Stimulated activated CD4-positive, alpha-beta T cell treated with anti-CD3 and anti-CD28 coated beads, Interleukin-2, amount 100 ng/mL, for 48 hours (primary cell): ENCODE results near the gene NCAN.
"Not testable (repeated sequence)": the region's sequence is repeated elsewhere in the genome, so short reads cannot be mapped to it uniquely, and the experiment has no call there.

ENCODE experiments used
- DNase-seq, 2 donors: peaks; one replicate each; pipeline ENCODE4 v3.0.0-alpha.2; 2020

The NCAN gene

DNA sequence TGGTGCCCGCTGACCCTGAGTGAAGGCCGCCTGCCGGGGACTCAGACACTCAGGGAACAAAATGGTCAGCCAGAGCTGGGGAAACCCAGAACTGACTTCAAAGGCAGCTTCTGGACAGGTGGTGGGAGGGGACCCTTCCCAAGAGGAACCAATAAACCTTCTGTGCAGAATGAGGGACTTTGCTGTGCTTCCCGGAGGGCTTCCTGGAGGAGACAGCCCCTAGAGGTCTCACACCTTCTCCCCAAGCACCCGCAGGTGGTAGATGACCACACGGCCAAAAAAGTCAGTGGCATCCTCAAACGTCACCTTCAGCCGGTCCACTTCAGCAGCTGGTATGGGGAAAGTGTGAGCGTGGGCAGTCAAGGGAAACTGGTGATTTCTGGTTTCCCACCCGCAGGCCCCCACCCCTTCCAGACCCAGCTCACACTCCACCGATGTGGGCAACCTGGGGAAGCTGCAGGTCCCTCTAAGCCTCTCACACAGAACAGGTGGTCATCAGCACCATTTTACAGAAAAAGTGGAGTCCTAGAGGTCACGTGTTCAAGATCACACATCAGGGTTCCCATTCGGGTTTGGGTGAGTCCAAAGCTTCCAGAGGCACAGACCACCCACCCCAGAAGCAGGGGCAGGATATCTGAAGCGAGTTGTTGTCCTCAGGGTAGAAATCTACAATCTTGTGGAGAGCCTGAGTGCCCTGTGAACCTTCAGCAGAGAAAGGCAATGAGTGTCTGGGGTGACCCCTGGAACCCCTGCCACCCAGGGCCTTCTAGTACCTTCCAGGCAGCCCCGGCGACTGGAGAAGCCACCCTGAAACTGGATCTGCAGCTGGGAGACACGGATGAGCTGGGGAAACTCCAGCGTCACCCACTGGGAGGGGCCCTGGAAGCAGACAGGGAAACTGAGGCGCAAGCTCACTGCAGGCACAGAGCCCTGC is 9.8 kb upstream of the NCAN start:
- no peak for DNase-seq

DNA sequence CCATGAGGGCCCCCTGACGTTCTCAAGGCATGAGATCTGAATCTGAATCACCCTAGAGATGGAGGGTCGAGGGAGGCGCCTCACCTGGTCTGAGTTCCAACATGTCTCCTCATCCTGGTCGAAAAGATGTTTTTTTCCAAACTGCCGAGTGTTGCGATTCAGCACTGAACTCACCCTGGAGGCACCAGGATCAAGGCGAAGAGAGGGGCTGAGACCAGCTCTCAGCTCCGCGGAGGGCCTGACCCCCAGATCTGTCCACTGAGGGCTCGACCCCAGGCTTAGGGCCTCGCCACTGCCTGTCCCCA is 9.1 kb upstream of the NCAN start:
- DNase-seq = no peak

DNA sequence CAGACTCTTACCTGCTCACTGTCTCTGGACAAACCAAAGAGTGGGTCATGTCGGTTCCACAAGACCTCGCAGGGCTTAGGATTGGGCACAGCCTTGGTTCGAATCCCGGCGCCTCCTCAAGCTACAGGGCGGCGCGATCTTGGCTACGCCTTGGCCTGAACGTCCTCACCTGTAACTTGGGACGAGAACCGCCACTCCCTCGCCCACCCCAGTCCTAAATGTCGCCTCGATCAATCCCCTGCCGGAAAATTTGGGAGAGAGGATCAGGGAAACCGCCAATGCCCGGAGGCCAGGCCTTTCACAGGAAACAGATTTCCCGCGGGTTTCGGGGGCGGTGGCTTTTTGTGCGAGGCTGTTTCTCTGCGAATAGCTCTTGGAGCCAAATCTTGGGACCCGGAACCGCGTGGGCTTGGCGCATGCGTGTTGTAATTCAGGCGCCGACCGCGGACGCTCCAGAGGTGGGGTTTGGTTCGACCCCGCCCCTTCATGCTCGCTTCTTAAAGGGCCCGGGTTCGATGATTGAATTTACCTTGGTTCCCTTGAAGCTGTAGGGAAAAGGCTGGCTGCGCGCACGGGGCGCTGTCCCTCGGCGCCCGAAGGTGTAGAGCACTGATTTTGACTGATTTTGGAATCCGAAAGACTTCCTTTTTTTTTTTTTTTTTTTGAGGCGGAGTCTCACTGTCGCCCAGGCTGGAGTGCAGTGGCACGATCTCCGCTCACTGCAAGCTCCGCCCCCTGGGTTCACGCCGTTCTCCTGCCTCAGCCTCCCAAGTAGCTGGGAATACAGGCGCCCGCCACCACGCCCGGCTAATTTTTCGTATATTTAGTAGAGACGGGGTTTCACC is 8.5 kb upstream of the NCAN start, which contains the start of gene NR2C2AP:
Gene NR2C2AP, minus strand, starts transcription at position 403 of the 845 bp plus-strand sequence. Its CDS starts 354 bp downstream, at position 49.
- peak; percentile 92 to 96 for DNase-seq

DNA sequence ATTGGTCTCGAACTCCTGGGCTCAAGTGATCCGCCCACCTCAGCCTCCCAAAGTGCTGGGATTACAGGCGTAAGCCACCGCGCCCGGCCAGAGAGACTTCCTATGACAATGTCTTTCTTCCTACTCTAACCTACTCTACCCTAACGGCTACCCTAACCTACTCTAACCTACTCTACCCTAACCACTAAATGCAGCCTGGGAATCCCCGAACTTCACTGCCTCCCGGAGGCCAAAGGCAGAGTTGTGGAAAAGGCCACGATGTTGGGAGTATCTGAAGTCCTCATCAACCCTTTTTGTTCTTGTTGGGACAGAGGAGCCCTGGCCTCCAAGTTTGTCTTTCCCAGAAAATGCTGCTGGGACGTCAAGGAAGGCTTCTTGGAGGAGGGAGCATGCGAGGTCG is 7.6 kb upstream of the NCAN start:
- no peak for DNase-seq

DNA sequence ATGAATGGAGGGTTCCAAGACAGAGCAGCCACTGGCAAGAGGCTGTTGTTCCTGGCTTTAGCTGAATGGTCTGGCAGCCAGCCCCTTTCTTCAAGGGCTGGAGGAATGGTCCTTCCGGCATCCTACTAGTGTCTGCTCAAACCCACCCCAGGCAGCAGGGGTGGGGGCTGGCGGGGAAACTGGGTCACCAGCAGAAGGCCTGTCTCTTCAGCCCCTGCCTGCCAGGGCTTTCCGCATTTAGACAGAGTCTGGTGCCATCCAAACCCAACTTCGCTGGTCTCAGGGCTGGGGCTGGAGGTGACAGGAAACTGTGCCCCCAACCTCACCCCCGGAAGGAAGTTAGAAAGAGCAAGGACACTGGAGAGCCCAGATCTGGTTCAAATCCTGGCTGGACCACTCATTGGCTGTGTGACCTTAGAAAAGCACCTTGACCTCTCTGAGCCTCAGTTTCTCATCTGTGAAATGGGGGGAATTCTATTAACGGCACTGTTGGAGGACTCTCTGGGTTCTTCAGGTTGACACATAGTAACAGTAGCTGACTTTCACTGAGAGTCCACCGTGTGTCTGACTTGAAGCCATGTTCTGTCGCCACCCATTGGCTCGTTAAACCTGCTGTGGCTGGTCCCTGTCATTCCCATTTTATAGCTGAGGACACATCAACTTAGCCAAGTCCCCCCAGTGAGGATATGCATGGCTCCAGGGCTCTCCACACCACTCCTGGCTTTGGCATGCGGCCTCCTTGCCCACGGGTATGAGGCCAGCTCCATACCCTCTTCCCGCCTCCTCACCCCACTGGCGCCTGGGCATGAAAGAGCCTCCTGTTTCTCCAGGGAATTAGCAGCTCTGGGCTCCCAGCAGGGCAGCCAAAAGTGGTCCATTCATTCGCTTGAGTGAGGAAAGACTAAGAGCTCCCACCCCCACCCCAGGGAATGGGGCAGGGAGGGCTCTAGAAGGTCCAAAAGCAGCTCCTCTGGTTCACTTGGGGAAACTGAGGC is 6.0 kb upstream of the NCAN start:
- DNase-seq = no peak

DNA sequence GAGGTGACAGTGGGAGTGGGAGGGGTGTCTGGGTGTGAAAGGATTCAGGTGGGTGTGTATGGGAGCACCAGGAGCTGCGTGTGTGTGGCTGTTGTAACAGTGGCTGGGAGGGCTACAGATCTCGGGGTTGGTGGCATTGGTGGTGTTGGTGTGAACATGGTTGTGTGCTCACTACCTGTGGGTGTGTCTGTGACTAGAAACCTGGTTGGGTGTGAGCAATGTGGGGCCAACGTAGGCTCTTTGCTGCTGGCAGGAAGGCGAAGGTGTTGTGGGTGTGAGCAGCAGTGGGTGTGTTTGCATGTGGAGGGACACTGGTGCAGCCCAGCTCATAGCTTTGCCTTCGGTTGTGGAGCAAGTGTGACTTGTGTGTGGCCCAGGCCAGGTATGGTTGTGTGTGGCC is 4.8 kb upstream of the NCAN start:
- no peak for DNase-seq

DNA sequence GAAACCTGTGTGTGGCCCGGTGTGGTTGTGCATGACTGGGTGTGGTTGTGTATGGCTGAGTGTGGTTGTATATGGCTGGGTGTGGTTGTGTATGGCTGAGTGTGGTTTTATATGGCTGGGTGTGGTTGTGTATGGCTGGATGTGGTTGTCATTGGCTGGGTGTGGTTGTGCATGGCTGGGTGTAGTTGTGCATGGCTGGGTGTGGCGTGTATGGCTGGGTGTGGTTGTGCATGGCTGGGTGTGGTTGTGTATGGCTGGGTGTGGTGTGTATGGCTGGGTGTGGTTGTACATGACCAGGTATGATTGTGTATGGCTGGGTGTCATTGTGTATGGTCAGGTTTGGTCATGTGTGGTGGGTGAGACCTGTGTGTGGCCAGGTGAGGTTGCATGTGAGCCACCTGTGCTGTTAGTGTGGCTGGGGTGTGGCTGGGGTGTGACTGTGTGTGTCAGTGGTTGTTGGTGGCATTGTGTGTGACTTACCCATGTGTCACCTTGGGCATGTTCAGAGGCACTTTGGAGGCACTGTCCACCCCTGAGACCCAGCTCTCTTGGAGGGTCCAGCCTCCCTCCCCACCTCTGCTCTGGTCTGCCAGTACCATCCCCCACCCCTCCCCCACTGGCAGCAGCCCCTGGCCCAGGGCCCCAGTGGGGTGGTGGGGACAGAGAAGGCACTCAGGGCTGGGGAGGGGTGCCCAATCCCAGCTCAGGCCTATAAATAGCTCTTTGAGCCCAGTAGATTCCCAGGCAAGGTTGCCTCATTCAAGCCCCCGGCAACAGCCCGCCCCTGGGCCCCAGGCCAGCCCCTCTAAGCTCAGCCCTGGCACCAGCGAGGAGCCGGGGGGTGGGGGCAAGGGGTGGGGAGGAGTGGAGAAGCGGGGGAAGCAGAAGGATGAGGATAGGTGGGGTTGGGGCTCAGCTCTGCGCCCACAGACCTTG is 3.9 kb upstream of the NCAN start:
- DNase-seq = no peak

DNA sequence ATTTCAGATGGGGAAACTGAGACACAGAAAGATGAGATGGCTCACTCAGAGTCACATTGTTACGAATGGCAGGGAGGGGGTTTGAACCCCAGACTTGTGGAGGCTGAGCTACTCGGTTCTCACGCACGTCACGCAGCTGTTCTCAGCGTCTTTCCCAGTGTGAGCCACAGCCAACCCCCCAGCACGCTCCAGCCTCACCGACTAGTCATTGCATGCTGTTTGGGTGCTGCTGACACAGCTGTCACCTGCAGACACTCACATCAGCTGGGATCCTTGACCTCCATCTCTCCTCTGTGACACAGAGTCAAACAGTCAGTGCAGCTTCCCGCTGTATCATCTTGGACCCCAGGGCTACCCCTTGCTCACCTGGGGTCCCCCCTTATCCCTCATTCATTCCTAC is 2.4 kb upstream of the NCAN start:
- DNase-seq = no peak

DNA sequence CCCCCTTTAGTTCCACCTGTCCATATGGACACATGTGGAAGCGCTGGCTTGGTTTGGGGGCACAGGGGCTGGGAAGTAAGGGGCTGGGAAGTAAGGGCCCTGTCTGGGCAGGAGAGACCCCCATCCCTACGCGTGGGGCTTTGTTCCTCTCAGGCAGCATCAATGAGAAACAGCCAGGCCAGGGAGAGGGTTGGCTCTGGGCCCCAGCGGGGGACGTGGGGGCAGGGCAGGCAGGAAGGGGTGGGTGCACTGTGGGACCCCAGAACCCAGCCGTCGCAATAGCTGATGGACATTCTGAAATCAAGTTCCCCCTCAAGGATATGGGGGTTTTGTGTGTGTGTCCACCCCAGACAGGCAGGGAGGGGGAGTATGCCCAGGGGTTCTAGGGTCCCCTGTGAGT is 1.2 kb downstream of the NCAN start:
- no peak for DNase-seq

DNA sequence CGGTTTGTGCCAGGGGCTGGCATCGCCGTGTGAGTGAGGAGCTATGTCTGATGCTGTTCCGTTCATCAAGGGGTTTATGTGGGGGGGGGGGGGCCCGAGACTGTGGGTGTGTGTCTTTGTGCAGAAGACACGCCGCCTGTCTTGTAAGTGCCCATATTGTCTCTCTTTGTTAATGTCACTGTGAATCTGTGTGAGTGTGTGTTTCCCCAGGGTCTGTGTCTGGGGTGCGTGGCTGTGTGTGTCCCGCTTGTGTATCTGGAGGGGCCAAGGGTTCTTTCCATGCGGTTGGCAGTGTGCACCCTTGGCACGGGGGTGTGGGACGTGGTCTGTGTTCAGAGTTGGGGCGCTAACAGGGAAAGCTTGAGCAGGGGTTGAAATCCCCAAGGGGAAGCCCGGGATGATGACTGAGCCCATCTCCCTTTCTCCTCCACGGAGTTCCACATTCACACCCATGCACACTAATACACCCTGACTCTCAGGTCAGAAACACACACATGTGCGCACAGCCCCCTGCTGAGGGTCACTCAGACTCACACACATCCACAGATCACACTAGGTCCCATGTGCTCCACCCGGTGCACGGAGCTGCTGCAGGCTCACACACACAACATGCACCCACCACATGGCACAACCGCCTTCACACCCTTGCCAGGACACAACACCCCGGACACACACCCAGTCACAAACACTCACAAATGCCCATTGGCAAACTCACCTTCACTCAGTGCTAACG is 1.8 kb downstream of the NCAN start:
- DNase-seq = no peak

DNA sequence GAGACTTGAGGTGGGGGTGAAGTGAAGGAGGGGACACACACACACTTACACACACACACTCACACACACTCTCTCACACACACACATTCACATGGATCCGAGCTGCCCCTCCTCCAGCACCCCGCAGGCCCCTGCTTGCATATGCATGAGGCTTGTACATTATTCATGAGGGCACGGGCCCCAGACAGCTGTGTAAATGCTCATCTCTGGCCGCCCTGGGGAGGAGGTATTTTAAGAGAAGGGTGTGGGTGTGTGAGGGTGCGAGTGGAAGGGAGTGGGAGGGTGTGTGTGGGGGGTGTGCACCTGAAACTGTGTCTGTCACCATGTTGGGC is 2.4 kb downstream of the NCAN start:
- no peak for DNase-seq

DNA sequence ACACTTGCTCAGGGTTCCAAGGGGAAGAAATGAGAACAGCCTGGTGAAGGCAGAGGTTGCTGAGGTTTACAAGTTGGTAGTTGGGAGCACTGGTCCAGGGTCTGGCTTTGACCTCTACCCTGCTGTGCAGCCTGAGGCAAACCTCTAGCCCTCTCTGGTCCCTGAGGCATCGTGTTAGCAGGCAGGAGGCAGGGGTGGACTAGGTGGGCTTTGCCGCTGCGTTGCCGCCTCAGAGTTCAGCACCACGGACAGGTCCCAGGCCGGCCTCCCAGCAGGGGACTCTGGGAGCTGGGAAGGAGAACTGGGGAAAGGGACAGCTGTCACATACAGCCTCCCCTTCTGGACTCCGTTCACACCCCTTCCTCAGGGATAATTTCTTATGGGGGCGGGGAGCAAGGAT is 3.1 kb downstream of the NCAN start:
- peak; percentile 23 to 27 for DNase-seq

DNA sequence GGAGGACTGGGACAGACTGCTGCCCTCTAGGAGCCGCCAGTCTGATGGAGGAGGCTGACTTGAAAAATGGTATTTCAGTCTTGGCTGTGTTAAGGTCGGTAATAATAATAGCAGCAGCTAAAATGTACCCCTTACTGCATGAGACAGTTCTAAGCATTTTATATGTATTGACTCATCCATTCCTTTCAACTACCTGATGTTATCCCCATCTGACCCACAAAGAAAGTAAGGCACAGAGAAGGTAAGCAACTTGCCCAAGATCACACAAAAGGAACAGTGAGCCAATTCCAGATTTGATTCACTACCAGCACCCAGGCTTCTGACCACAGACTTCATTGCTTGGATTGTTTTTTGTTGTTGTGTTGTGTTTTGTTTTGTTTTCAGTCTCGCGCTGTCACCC is 4.0 kb downstream of the NCAN start:
- no peak for DNase-seq

DNA sequence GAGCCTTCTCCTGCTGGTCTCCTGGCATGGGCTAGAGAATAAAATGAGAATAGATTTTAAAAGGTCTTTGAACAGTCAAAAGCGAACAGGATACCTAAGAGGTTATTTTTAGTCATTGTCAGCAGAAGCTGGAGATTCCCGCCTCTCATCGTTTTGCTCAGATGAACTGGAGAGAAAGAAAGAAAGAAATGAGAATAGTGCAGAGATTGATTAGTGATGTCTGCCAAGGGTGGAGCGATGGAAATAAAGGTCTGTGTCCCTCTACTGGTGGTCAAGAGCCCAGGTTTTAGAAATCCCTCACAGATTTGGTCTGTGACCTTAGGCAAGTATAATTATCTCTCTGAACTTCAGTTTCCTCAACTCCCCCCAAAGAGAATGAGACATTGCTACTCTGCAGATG is 5.3 kb downstream of the NCAN start:
- DNase-seq = no peak

DNA sequence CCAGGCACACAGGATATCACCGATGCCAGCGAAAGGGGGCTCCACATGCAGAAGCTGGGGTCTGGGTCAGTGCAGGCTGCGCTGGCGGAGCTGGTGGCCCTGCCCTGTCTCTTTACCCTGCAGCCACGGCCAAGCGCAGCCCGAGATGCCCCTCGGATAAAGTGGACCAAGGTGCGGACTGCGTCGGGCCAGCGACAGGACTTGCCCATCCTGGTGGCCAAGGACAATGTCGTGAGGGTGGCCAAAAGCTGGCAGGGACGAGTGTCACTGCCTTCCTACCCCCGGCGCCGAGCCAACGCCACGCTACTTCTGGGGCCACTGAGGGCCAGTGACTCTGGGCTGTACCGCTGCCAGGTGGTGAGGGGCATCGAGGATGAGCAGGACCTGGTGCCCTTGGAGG is 7.2 kb downstream of the NCAN start:
- DNase-seq = no peak

DNA sequence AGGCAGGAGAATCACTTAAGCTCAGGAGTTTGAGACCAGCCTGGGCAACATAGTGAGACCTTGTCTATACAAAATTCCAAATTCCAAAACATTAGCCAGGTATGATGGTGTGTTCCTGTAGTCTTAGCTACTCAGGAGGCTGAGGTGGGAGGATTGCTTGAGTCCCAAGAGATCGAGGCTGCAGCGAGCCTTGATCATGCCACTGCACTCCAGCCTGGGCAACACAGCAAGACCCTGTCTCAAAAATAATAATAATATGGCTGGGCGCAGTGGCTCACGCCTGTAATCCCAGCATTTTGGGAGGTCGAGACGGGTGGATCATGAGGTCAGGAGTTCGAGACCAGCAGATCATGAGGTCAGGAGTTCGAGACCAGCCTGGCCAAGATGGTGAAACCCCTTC is 9.2 kb downstream of the NCAN start:
- DNase-seq = not testable (repeated sequence)

DNA sequence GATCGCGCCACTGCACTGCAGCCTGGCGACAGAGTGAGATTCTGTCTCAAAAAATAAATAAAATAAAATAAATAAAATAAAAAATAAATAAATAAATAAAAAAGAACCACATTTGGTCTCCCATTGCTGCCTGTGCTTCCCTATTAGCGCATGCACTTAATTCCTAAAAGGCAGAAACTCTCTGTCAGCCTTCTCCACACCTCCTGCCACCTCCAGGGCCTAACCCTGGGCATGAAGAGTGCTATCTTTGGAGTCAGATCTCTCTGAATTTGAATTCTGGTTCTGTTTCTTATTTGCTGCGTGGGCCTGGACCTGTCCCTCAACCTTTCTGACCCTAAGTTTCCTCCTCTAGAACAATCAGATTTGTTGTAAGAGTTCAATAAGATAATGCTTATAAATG is 11.3 kb downstream of the NCAN start:
- no peak for DNase-seq

DNA sequence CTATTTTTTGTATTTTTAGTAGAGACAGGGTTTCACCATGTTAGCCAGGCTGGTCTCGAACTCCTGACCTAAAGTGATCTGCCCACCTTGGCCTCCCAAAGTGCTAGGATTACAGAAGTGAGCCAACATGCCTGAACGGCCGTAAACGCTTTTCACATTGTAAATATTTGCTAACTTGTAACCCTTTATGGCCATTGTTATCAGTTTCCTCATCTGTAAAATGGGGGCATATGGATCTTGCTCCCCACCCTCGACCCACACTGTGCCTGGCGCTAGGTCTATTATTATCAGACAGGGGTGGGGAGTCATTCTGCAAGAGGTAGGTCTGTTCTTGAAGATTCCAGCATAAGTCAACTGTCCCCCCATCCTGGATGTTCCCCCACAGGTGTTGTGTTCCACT is 11.9 kb downstream of the NCAN start:
- no peak for DNase-seq

DNA sequence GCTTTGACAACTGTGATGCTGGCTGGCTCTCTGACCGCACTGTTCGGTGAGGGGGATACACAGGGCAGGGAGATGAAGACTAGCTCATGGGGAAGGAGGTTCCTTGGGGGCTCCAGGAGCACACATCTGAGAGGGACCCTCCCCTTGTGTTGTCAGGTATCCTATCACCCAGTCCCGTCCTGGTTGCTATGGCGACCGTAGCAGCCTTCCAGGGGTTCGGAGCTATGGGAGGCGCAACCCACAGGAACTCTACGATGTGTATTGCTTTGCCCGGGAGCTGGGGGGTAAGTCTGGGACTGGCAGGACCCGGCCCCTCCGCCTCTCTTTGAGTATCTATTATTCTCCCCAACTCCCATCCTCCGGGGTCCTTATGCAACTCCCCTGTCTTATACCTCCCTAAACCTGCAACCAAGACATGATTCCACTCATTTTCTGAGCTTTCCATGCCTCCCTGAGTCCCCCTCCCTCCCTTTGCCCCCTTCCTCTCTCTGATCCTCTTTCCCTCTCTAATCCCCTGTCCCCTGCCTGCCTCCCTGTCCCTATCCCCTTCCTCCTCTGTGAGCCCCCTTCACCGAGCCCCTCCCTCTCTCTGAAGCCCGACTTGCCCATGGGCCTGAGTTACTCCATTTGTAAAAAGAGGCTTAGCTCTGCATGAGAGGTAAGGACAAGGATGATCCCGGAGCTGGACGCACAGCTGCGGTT is 12.5 kb downstream of the NCAN start:
- no peak for DNase-seq

DNA sequence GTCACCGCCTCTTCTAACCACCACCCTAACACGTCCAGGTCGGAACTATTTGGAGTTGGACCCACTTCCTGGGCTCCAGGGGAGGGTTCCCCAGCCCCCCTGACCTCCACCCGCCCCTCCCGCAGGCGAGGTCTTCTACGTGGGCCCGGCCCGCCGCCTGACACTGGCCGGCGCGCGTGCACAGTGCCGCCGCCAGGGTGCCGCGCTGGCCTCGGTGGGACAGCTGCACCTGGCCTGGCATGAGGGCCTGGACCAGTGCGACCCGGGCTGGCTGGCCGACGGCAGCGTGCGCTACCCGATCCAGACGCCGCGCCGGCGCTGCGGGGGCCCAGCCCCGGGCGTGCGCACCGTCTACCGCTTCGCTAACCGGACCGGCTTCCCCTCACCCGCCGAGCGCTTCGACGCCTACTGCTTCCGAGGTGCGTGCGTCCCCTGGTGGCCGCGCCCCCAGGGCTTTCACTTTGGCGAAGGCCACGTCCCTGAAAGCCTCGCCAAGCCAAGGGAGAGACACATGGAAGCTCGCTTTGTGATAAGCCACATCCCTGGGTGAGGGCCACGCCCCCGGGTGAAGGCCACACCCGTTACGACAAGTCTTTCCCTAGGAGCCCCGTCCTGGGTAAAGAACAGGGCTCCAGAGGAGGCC is 13.2 kb downstream of the NCAN start:
- DNase-seq = peak; percentile 64 to 70
